ENCODE results near the gene APBB2.

APBB2 gene

DNA sequence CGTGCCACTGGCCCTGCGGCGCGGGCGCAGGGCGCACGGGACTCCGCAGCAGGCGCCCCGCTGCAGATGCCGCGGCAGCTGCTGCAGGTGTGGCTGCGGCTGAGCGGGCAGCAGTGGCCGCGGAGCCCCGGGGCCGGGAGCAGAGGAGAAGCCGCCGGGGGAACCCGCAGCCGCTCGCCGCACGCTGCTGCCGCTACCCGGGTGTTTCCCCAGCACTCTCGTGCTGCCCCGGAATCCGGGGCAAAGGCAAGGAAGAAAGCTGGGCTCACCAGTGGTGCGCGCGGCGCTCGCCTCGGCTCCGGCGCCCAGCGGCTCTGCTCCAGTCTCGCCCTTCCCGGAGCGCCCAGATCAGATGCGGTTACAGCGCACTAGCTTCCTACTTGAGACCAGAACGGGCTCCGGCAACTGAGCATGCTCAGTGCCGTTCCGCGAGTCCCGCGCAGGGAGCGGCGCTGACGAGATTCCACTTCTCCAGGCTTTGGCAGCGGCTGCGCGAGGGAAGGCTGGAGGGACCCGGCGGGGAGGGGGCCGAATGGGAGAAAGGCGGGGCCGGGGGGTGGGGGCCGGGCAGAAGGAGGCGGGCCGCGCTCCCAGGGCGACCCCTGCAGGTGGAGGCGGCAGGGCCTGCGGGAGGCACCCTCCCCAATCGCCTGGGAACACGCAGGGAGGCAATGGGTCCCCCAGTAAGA is at the start of gene APBB2:
APBB2 (minus strand) TSS at position 407 of the 689 bp plus-strand sequence. CDS start 181,288 bp downstream, outside the sequence.
- peak; percentile 56 for TF ChIP-seq CTCF (IDR thresholded peaks at IDR 0.05; ENCODE audit: low read depth, low read length)

DNA sequence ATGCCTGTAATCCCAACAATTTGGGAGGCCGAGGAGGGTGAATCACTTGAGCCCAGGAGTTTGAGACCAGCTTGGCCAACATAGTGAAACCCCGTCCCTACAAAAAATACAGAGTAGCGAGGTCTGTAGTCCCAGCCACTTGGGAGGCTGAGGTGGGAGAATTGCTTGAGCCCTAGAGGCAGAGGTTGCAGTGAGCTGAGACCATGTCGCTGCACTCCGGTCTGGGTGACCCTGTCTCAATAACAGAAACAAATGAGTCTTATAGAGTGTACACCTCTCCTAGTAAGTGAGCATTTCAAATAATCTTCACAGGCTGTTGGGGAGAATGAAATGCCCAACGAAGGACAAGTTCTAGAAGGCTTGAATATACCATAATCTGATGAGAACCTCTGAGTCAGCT is 47.9 kb upstream of the APBB2 start:
- H3K4me3 ChIP-seq (ENCODE audit: low read depth, low read length) = no peak overlapping the region
- TF ChIP-seq CTCF (IDR thresholded peaks at IDR 0.05; ENCODE audit: low read depth, low read length) = no peak

More for the DNA sequence above, at the start of gene APBB2:
- H3K4me3 ChIP-seq (ENCODE audit: low read depth, low read length) = peak within 1 kb of the TSS; percentile 94

DNA sequence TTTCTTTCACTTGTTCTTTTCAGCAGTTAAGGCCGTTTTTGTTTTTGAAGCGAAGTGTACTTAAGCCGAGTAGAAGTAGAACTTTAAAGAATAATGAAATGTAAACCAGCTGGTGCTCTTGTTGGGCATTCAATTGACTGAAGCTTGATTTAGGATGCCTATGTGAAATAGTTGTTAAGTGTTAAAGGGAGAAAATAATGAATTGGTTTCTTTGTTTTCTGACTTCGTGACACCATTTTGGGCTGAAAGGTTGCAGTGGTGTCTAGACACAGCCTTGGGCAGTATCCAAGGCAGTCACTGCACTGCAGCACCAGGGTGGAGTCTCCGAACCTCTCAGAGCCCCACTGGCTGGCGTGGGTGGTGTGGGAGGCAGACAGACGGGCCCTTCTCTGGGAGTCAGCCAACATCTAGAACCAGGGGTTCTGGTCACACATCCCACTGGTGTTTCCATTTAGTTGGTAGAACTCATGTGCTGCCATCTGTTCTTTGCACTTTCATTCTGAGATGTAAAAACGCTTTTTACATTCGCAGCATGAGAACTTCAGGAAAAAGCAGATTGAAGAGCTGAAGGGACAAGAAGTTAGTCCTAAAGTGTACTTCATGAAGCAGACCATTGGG is 45.9 kb upstream of the APBB2 start:
- TF ChIP-seq CTCF (IDR thresholded peaks at IDR 0.05; ENCODE audit: low read depth, low read length) = no peak
- no peak overlapping the region for H3K4me3 ChIP-seq (ENCODE audit: low read depth, low read length)

GRCh38 chr4:41258783-41259182 is 44.4 kb upstream of the APBB2 start:
- peak; percentile 25; the same call in 1 of the 2 replicates for TF ChIP-seq CTCF (IDR thresholded peaks at IDR 0.05; ENCODE audit: low read depth, low read length)
- peak overlapping the region; percentile 77 for H3K4me3 ChIP-seq (ENCODE audit: low read depth, low read length)

- no peak for TF ChIP-seq CTCF (IDR thresholded peaks at IDR 0.05; ENCODE audit: low read depth, low read length)
- peak overlapping the region; percentile 77 for H3K4me3 ChIP-seq (ENCODE audit: low read depth, low read length)
Observed at GRCh38 chr4:41257906-41258305, 43.6 kb upstream of the APBB2 start.

DNA sequence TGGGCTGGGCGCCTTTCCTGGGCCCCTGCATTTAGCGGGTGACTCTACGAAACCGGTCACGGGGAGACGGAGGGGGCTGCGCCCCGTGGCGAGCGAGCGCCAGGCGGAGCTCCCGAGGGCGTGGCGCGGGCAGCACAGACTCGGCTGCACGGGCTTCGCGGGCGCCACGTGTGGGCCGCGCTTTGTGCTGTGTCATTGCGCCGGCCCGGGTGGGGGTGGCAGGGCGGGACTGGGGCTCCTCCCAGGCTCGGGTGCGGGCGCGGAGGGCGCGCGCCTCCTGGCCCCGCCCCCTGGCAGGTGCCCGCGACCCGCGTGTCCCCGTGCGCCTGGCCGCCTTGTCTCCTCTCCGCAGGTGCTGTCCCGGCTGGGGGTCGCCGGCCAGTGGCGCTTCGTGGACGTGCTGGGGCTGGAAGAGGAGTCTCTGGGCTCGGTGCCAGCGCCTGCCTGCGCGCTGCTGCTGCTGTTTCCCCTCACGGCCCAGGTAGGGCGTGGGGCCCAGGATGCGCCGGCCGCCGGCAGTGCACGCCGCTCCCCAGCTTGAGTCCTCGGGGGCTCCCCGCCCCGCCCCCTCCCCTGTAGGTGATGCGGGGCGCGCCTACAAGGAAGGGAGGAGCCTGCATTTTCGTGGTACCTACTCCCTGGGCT is 43.0 kb upstream of the APBB2 start:
- H3K4me3 ChIP-seq (ENCODE audit: low read depth, low read length) = peak overlapping the region; percentile 77
- no peak for TF ChIP-seq CTCF (IDR thresholded peaks at IDR 0.05; ENCODE audit: low read depth, low read length)

DNA sequence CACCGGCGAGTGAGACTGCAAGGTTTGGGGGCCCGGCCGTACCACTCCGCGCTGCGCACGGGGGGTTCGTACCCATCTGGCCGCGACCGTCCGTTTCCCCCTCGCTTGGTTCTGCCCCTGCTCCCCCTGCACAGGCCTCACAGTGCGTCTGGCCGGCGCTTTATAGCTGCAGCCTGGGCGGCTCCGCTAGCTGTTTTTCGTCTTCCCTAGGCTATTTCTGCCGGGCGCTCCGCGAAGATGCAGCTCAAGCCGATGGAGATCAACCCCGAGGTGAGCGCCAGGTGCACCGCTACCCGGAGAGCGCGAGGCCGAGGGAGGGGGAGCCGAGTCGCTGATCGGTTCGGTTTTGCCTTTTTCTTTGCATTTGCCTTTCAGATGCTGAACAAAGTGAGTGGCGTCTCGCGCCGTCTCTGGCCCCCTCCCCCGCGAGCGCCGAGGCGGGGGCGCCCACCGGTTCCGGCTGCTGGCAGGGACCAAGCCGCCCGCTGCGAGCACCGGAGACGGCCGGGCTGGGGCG is 42.5 kb upstream of the APBB2 start, which contains the start of gene UCHL1:
UCHL1 (plus strand) TSS at position 189 of the 517 bp plus-strand sequence; CDS start at position 238, 49 bp downstream.
- peak within 1 kb of the TSS; percentile 77 for H3K4me3 ChIP-seq (ENCODE audit: low read depth, low read length)
- no peak for TF ChIP-seq CTCF (IDR thresholded peaks at IDR 0.05; ENCODE audit: low read depth, low read length)

All from WI38 (cell line).